ENCODE measurements around the gene AP3B1. TPM values are rescaled to one million over a fixed set of nuclear protein-coding genes. Genes with fewer than 3 reads are reported as not detected.

AP3B1 gene
- total RNA-seq, 1 experiment from 2014 or later: 45.3 TPM

DNA sequence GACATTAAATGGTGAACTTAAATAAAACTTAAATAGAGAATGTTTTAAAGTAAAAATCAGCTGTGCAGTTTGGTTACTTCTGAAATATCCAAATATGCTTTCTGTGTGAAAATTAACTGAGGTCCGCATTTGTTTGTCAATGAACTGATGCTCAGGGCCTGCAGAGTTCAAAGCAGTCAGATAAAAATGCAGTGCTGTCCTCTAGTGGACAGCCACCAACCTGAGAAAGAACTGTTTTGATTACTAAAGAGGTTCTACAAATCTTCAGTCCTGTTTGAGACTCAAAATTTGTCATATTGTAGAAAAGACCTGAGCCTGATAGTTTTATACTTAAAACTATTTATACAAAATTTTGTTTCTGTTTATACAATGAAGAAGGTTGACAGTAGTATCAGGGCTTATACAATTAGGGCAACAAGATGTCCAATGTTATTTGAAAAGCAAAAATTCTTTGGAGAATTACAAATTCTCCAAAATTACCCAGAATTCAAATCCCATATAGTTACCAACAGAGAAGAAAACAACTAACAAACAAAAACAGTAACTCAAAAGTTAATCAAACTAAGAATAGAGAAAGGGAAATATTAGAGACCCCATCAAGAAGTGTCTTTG, 286.0 kb downstream of the AP3B1 start:
- no peaks in the 10 kb centered on the region for H3K4me1 ChIP-seq (ENCODE audit: insufficient read depth, low read length, poor library complexity, severe bottlenecking)
- H3K27ac ChIP-seq (ENCODE audit: low read depth, low read length, poor library complexity, severe bottlenecking): no peak overlapping the region
- no peaks in the 10 kb centered on the region for H3K36me3 ChIP-seq (ENCODE audit: insufficient read depth, low read length, poor library complexity, severe bottlenecking)
- H3K4me3 ChIP-seq (ENCODE audit: low read depth, low read length, poor library complexity, severe bottlenecking): no peak overlapping the region
- no peaks in the 10 kb centered on the region for H3K9me3 ChIP-seq (ENCODE audit: low read depth, low read length, poor library complexity, severe bottlenecking)
- intact Hi-C loops (cut with micrococcal nuclease; ENCODE audit: unreplicated experiment): loop anchor here (1.0 to 10.0 kb wide), 2 partner anchors 364 to 444 kb away; no protein-coding TSS in a partner anchor
- ChIA-PET CTCF (interaction anchor here (0.6 to 0.8 kb wide), 2 partner anchors 14 to 126 kb away, joined by 3 read pairs; no protein-coding TSS in a partner anchor), POLR2A (ENCODE audit: low non-redundant PET) (no interaction called here)
- TF ChIP-seq EZH2 (IDR thresholded peaks at IDR 0.05; ENCODE audit: borderline replicate concordance, low read depth, low read length, poor library complexity, severe bottlenecking): no peak
- TF ChIP-seq, protein P1, sequence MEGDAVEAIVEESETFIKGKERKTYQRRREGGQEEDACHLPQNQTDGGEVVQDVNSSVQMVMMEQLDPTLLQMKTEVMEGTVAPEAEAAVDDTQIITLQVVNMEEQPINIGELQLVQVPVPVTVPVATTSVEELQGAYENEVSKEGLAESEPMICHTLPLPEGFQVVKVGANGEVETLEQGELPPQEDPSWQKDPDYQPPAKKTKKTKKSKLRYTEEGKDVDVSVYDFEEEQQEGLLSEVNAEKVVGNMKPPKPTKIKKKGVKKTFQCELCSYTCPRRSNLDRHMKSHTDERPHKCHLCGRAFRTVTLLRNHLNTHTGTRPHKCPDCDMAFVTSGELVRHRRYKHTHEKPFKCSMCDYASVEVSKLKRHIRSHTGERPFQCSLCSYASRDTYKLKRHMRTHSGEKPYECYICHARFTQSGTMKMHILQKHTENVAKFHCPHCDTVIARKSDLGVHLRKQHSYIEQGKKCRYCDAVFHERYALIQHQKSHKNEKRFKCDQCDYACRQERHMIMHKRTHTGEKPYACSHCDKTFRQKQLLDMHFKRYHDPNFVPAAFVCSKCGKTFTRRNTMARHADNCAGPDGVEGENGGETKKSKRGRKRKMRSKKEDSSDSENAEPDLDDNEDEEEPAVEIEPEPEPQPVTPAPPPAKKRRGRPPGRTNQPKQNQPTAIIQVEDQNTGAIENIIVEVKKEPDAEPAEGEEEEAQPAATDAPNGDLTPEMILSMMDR (conservative IDR thresholded peaks at IDR 0.05; ENCODE audit: low read depth, low read length): peak; percentile 74
- BruUV-seq (replicated peaks): no TSS peak
- H3K27me3 ChIP-seq (replicated peaks; ENCODE audit: insufficient read depth, low read depth, low read length, poor library complexity): no peaks in the 10 kb centered on the region
- peak; percentile 34 for DNase-seq (ENCODE audit: low spot score)

DNA sequence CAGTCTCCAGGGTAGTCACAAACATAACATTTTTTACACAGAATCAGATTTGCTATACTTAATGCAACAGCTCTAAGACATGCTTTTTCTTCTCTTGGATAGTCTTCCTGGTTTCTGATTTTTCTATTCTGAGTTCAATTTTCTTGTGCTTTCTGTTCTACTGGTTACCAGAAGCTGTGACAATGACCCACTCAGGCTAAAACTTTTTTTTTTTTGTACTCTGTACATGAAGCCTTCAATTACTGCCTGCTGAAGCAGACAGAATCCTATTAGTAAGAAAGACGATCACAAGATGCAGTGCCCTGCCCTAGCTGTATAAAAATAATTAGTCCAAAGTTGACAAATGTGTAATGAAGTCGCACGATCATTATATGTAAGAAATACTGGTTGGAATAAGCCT, 287.3 kb downstream of the AP3B1 start:
- Histone ChIP-seq H3K9me3 (ENCODE audit: low read depth, low read length, poor library complexity, severe bottlenecking) (no peaks in the 10 kb centered on the region), H3K27ac (ENCODE audit: low read depth, low read length, poor library complexity, severe bottlenecking) (no peak overlapping the region), H3K4me1 (ENCODE audit: insufficient read depth, low read length, poor library complexity, severe bottlenecking) (no peaks in the 10 kb centered on the region), H3K36me3 (ENCODE audit: insufficient read depth, low read length, poor library complexity, severe bottlenecking) (no peaks in the 10 kb centered on the region), H3K27me3 (replicated peaks; ENCODE audit: insufficient read depth, low read depth, low read length, poor library complexity) (no peaks in the 10 kb centered on the region), H3K4me3 (ENCODE audit: low read depth, low read length, poor library complexity, severe bottlenecking) (no peak overlapping the region)
- TF ChIP-seq EZH2 (IDR thresholded peaks at IDR 0.05; ENCODE audit: borderline replicate concordance, low read depth, low read length, poor library complexity, severe bottlenecking): no peak
- POLR2A ChIA-PET (ENCODE audit: low non-redundant PET): no interaction called here
- CTCF ChIA-PET: no interaction called here
- BruUV-seq (replicated peaks): no TSS peak
- intact Hi-C loops (cut with micrococcal nuclease; ENCODE audit: unreplicated experiment): loop anchor here (10.0 kb wide), 1 partner anchor 442 kb away; no protein-coding TSS in a partner anchor
- no peak for DNase-seq (ENCODE audit: low spot score)

DNA sequence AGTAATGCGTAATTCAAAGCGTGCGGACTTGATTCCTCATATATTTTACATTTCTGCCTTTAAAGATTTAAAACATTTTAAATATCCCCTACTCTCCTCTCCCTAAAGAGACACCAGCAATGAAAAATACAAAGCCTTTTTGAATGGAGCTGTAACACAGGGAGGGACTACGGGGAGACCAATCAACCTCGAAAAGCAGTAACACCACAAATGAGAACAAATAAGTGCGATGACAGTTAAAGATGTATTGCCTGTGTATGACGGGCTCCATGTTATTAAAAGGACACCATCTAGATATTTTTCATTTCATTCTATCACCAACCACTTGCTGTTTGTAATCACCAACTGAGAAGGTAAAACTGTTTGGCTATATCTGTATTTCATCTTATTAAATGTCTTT, 288.0 kb downstream of the AP3B1 start:
- TF ChIP-seq, protein P1 (conservative IDR thresholded peaks at IDR 0.05; ENCODE audit: low read depth, low read length): no peak
- TF ChIP-seq EZH2 (IDR thresholded peaks at IDR 0.05; ENCODE audit: borderline replicate concordance, low read depth, low read length, poor library complexity, severe bottlenecking): no peak
- ChIA-PET CTCF (no interaction called here), POLR2A (ENCODE audit: low non-redundant PET) (no interaction called here)
- no peaks in the 10 kb centered on the region for H3K9me3 ChIP-seq (ENCODE audit: low read depth, low read length, poor library complexity, severe bottlenecking)
- no peaks in the 10 kb centered on the region for H3K36me3 ChIP-seq (ENCODE audit: insufficient read depth, low read length, poor library complexity, severe bottlenecking)
- DNase-seq (ENCODE audit: low spot score): no peak
- intact Hi-C loops (cut with micrococcal nuclease; ENCODE audit: unreplicated experiment): loop anchor here (10.0 kb wide), 1 partner anchor 442 kb away; no protein-coding TSS in a partner anchor
- H3K27me3 ChIP-seq (replicated peaks; ENCODE audit: insufficient read depth, low read depth, low read length, poor library complexity): no peaks in the 10 kb centered on the region
- BruUV-seq (replicated peaks): no TSS peak
- H3K27ac ChIP-seq (ENCODE audit: low read depth, low read length, poor library complexity, severe bottlenecking): no peak overlapping the region
- no peaks in the 10 kb centered on the region for H3K4me1 ChIP-seq (ENCODE audit: insufficient read depth, low read length, poor library complexity, severe bottlenecking)
- no peak overlapping the region for H3K4me3 ChIP-seq (ENCODE audit: low read depth, low read length, poor library complexity, severe bottlenecking)
